Liver (tissue), 3 donors: Measurements from ENCODE around the gene RASA3.

Source experiments
- EGR1 ChIP-seq, 2 donors: IDR thresholded peaks; 2 replicates each; pipeline ENCODE4 v1.6.1; 2016 to 2018; ENCODE audit warnings: antibody characterized with exemption in 2 of 2, low read depth in 2 of 2
- RAD21 ChIP-seq, 2 donors: IDR thresholded peaks; 2 replicates each; pipeline ENCODE4 v1.6.1; 2016; ENCODE audit warnings: antibody characterized with exemption in 2 of 2, mild to moderate bottlenecking in 2 of 2
- RXRA ChIP-seq, 2 donors: IDR thresholded peaks; 2 replicates each; pipeline ENCODE4 v1.6.1; 2017 to 2018; ENCODE audit warnings: antibody characterized with exemption in 2 of 2, mild to moderate bottlenecking in 1 of 2
- TF ChIP-seq, protein P1 (sequence below): fragments of 150-350 bp; IDR thresholded peaks from 2 replicates; pipeline ENCODE4 v1.5.1; 2017; ENCODE audit warnings: improper control_type of control experiment, low read depth, low read length; ENCODE audit not compliant: missing input control
- donor health status: healthy.
- donor health status: healthy.

- TF ChIP-seq RAD21 (IDR thresholded peaks at IDR 0.05), result no peak
- TF ChIP-seq, protein P1, sequence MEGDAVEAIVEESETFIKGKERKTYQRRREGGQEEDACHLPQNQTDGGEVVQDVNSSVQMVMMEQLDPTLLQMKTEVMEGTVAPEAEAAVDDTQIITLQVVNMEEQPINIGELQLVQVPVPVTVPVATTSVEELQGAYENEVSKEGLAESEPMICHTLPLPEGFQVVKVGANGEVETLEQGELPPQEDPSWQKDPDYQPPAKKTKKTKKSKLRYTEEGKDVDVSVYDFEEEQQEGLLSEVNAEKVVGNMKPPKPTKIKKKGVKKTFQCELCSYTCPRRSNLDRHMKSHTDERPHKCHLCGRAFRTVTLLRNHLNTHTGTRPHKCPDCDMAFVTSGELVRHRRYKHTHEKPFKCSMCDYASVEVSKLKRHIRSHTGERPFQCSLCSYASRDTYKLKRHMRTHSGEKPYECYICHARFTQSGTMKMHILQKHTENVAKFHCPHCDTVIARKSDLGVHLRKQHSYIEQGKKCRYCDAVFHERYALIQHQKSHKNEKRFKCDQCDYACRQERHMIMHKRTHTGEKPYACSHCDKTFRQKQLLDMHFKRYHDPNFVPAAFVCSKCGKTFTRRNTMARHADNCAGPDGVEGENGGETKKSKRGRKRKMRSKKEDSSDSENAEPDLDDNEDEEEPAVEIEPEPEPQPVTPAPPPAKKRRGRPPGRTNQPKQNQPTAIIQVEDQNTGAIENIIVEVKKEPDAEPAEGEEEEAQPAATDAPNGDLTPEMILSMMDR, result no peak
- no peak for TF ChIP-seq EGR1 (IDR thresholded peaks at IDR 0.05; ENCODE audit: low read depth in 2 of 2)
- no peak for TF ChIP-seq RXRA (IDR thresholded peaks at IDR 0.05)
These were observed 15.5 kb upstream of the RASA3 start for GRCh38 chr13:114147803-114148520.
